Activated gamma-delta T cell treated with Interleukin-2 at 50 U/mL for 16 hours (primary cell): ENCODE data around the gene ITPR2.

Source experiments
- DNase-seq: peaks from one replicate; pipeline ENCODE4 v3.0.0-alpha.2; 2020

The ITPR2 gene

DNA sequence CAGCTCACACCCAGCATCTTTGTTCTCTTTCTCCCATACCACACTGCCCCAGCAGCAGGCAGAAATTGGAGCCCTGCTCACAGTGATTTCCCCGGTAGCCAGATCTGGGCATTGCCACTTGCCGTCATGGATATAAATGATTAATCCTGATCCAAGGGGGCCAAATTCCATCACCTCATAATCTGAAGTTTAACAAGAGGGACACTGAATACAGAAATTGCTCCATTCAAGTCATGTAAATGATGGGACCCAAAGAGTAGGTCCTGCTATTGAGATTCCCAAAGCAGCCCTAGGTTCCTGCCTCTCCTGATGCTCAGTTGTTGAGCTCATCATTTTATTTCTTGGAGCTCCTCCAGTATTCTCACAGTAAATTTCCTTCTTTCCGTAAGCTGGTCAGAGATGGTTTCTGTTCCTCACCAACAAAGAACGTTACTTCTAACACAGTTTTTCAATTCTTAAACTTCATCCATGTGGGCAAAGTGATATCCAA is 11.7 kb downstream of the ITPR2 start:
- DNase-seq = no peak

DNA sequence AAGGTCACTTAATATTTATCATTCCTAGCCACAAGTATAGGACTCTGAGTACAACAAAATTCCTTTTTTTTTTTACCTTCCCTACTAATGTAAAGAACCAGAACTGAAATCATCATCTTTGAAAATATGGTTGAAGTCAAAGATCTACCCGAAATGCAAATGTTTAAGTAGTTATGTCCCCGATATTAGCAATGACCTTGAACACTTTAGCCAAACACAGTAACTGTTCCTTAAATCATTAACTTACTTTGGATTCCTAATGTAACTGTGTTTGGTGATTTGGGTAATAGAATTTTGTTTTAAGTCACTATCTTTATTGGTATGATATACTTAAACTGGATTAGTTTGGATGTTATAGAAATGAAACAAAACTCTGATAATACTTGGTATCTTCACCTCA is 14.4 kb downstream of the ITPR2 start:
- DNase-seq = no peak

DNA sequence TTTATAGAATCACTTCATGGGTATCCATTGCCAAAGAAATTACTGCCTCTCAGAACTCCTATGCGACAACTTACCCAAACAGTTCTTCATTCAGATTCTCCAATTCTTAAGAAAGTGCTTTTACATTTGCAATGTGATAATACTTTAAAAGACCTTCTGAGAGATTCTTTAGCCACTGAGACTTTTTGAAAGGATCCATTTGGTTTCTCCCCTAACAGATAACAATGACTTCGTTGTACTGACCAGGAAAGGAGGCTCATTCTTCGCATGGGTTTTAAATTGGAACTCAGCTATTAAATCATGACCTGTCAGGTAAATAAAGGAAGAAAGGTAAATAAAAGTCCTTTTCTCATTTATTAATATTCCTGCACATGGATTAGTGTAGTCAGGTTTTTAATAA is 14.8 kb downstream of the ITPR2 start:
- no peak for DNase-seq

DNA sequence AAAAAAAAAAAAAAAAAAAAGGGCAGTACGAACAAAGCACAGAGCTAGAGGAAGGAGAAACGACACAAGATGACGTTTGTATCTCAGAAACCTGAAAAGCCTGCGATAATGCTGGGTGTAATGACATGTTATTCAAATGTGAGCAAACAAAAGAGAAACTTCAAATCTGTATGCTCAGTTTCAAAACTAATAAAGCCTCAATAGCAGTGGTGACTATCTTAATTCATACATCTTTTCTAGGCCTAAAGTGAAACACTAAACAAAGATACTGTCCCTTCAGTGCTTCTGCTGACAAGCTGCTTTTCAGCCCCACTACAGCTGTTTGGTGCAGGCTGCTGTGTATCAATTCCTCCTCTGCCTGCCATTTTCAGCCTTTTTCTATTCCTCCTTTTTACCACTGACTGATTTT is 15.8 kb downstream of the ITPR2 start:
- DNase-seq = no peak

DNA sequence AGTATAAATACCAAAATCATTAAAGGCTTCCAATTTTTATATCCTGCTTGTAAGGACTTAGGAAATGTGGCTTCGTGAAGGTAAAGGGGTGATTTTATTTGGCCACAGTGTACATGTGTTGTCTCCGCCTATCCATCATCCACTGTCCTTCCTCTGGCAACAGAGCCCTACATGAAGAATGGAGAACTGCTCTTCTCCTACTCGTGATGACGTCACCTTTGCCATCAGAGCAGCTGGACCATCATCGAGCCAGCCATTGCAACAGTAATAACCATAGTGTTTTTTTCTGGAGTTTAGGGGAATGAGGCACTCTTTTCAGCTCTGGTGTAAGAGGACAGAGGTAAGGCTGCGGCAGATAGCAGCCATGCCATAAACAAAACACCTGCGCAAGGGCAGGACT is 19.2 kb downstream of the ITPR2 start:
- no peak for DNase-seq

DNA sequence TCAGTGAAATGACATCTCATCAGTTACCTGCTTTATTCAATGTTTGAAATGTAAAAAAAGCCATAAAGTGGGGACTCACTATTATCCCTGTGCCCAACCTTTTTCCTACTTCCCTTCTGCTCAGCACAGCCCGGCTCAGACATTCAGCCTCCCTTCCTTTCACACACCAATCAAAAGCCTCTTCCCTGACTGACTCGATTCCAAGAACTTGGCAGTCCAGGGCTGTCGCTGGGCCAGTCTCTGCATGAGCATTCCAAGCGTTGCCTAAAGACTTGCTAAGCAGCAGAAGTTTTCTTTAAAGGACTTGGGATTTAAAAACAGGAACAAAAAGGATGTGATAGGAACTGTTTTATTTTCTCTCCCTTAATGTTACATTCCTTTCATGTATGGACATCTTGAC is 22.7 kb downstream of the ITPR2 start:
- DNase-seq = no peak

DNA sequence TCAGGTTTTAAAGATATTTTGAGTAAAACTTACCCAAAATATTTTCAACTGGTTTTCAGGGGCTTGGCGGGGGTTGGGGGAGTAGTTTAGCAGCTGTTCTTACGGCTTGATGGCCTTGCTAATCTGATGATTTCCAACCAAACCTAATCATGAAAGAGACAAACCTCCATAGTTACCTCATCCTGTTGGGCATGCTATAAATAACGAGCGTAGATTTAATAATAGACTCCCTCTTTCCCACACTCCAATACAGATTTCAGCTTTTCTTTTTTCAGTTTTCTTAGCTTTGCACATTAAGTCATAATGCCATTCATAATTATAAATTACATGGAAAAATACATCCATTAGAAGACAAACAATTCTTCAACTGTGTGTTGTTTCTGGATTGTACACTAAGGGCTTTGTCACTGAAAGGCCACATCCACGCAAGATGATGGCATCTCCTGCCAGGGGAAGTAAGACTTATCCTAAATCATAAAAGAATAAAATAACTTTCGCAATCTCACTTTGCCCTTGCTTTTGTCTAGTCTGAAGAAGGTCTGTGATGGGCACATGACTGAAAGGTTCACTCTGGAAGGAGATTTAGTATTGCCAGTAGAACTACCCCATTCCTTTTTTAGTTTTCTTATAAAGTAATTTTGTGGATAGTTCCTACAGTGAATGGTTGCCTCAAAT is 23.2 kb downstream of the ITPR2 start:
- no peak for DNase-seq

DNA sequence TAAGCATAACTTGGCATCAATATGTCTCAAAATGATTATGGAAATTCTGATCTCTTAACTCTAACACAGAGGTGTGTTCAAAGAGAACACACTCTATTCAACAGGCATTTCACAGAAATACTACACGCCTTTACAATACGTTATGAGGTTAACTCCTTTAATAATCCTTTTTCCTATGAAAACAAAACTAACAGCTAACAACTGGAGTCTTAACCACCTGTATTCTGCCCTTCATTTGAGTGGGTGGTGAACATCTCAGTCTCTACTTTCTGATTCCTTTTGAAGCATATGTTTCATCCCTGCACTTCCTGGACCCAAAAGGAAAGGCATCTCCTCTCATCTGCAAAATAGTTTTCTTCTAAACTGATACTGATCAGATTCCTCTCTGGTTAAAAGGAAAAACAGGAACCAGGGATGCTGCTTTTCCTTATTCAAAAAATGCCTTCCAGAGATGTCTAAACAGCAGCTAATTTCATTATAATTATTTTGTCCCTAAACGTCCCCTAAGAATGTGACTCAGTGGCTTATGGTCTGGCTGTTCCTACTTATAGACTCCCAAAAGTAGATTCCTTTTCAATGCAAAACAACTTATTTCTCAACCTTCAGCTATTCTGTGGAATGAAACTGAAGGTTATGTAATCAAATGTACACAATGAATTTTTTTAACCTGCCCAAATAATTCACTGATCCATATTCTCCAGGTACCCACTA is 24.1 kb downstream of the ITPR2 start:
- no peak for DNase-seq

DNA sequence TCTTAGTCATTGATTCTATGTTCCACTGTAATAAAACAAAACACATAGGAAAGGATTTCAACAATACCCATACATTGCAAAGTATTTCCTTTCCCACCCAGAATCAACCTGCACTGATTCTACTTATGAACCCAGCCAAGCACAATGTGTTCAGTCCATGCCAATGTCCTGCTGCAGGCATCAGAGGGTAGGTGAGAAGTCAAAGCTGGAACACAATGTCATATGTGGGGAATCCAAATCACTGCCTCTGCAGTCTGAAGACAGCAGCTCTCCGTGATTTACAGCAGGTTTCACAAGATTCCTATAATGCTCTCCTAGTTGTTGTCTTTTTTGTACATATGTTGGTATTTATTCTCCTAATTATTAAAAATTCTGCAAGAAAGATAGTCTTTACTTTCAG is 25.7 kb downstream of the ITPR2 start:
- DNase-seq = no peak

DNA sequence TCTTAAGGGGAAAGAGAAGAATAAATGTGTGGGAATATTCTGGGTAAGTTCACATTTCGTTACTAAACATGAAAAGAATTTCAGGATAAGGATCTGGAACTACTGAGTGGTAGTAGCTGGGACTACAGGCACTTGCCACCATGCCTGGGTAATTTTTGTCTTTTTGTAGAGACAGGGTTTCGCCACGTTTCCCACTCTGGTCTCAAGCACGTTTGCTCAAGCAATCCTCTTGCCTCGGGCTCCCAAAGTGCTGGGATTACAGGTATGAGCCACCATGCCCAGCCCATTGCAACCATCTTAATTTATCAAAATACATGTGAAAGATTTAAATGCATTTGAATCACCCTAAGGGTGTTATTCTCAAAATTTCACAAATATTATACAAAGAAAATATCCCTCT is 26.4 kb downstream of the ITPR2 start:
- DNase-seq = no peak

DNA sequence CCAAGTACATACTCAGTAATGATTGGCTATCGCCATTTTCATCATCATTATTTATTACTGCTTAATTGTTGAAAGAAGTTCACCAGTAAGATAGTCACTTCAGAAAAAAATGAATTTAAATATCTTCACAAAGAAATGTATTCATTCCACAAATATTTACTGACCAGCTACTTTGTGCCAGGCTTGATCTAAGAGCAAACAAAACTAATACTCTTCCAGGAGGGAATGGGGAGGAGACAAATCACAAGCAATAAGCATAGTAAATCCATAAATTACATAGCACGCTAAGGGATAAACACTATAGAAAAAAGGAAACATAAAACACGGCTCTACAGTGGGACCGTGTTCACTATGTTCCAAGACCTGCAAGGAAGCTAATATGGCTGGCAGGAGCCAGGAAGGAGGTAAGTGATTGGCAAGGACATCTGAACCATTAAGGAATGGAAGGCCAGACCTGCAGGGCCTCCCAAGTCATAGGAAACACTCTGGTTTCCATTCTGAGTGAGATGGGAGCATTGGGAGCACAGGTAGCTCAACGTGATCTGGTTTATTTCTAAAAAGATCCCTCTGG is 27.5 kb downstream of the ITPR2 start:
- DNase-seq = no peak

DNA sequence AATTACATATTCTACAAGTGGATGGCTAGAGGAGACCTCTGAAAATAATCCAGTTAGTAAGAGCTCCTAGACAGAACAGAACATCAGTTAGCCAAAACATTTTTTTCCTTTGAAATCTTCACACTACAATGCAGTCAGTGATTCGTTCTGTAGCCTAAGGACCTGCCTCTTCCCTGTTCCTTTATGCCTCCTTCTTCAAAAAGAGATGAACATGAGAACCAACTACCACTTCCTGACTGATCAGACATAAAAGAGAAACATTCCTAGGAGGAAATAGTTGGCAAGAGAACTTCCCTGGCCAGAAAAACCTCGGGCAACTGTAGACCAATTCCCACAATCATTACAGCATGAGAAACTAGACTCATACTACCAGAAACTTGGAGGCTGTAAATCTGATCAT is 29.4 kb downstream of the ITPR2 start:
- no peak for DNase-seq

DNA sequence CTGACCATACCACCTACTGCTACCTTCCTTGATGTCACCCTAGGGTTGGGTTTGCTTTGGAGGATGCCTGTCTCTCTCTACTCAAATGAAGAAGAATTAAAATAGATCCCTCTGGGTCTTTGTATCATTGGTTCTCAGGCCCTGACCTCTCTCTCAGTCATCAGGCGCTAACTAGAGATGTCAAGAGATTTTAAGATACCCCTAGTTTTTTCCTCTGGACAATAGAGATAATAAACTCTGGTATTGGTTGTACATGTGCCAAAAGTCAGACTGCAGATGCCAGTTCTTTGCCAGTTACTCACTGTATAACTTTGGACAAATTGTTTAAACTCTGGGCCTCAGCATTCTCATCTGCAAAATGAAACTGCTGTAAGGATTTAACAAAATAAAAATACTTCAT is 31.5 kb downstream of the ITPR2 start:
- no peak for DNase-seq

DNA sequence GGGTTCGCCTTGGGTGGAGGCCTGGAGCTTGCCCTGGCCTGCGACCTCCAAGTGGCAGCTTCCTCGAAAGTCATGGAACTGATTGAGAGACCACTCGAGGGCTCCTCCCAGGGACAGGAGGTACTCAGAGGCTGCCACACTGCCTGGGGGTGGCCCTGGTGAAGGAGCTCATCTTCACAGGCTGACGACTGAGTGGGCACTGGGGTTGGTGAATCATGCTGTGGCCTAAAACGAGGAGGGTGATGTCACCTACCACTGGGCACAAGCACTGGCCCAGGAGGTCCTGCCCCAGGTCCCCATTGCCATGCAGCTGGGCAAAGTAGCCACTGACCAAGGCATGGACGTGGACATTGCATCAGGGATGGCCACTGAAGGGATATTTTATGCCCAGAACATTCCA is 32.1 kb downstream of the ITPR2 start:
- DNase-seq = no peak

DNA sequence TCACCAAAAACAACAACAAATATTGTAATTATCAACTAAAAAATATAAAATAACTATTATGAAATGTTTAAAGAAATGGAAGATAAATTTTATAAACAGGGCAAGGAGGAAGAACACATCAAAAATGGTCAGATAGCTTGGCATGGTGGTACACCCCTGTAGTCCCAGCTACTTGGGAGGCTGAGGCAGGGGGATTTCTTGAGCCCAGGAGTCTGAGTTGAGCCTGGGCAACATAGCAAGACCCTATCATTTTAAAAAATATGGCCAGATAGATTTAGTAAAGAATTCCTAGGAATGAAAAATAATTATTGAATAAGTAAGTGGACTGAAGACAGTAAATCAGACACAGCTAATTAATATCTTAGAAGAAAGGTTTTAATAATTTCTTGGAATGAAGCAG is 32.6 kb downstream of the ITPR2 start:
- DNase-seq = no peak

DNA sequence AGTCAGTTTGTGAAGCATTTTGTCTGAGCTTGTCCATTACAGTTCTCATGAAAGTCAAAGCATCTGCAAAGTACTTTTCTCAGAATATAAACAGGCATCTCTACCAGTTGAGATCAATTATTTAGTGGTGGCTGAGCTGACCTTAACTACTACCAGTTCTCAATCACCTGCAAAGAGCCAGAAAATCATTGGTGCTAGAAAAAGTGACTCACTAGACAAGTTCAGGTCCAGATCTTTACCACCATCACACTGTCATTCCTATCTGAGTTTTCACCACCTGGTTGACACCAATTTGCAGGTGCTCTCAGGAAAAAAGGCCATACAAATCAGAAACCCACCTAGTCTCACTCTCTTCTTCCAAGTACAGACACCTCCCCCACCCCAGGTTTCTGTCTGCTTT is 33.3 kb downstream of the ITPR2 start:
- DNase-seq = no peak

DNA sequence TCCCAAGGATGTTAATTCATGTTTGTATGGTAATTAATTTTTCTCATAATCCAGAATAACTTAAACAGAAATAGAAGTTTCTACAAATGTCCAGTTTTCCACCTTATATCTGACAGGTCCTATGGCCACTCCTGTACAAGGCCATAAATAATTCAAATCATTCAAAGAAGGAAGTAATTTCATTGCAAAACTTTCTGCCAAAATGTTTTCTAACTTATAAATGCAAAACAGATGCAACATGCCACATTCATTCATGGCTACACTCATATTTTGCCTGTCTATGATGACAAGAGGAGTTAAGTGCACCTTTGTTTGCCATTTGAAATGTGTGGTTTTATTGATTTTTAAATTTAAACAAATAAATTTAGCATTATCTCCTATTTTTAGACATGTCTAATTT is 34.4 kb downstream of the ITPR2 start:
- DNase-seq = no peak

DNA sequence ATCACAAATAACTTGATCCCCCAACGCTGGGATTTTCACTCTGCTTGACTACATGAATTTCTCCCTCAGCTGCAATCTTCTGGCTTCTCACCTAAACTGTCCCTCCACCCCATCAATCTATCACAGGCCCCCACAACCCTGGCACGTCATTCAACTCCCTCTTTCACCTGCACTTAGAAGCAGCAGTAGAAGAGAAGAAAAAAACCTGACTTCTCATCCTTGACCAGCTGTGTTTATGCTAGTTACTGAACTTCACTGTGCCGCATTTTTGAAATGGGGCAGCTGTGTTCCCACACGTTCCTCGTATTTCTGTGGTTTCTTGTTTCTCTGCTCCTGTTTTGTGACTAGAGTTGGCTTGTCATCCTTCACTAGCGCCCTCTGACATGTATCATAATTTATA is 35.0 kb downstream of the ITPR2 start:
- no peak for DNase-seq

DNA sequence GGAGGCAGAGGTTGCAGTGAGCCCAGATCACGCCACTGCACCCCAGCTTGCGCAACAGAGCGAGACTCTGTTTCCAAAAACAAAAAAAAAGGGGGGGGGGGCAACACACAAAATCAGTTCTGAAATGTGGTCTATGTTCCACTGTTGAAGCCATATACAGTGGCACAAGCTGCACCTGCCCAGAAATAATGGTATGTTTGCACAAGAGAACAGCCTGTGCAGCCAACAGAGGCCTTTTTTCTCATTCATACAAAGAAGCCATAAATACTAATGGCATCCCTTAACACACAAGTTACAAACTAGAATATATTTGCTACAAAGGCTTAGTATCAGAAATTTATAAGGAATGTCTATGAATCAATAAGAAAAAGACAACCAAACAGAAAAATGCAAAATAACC is 37.1 kb downstream of the ITPR2 start:
- no peak for DNase-seq

DNA sequence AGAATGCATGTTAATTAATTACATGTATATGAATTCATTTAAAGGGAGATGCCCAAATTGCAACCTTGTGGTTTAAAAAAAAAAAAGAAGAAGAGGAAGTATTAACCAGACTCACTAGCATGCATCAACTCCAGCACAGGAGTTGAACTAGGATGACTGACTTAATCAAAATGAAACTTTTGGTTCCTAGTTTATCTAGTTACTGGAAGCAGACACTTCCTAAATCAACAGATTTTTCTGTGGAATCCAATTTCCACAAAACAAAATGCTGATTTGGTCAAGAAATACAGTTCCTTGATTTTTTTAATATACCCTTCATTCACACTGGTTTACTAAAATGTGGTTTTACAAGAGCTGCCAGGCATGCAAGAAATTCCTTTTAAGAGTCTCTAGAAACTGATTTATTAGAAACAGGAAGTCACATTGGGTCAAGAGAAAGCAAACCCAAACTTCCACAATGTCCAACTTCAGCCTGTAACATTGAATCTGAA is 41.6 kb downstream of the ITPR2 start:
- no peak for DNase-seq

DNA sequence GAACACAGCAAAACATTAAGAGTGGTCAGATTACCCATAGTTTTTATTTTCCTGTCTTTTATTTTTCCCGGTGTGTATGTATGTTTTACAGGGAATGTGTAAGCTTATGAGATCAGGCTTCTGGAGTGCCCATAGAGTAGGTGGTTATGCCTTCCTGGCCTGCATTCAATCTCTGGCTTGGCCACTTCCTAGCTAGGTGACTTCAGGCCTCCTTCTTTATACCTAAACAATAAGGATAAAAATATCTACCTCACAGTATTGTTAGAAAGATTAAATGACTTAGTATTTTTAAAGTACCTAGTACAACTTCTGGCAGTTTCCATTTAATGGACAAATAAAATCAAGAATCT is 42.4 kb downstream of the ITPR2 start:
- DNase-seq = no peak

DNA sequence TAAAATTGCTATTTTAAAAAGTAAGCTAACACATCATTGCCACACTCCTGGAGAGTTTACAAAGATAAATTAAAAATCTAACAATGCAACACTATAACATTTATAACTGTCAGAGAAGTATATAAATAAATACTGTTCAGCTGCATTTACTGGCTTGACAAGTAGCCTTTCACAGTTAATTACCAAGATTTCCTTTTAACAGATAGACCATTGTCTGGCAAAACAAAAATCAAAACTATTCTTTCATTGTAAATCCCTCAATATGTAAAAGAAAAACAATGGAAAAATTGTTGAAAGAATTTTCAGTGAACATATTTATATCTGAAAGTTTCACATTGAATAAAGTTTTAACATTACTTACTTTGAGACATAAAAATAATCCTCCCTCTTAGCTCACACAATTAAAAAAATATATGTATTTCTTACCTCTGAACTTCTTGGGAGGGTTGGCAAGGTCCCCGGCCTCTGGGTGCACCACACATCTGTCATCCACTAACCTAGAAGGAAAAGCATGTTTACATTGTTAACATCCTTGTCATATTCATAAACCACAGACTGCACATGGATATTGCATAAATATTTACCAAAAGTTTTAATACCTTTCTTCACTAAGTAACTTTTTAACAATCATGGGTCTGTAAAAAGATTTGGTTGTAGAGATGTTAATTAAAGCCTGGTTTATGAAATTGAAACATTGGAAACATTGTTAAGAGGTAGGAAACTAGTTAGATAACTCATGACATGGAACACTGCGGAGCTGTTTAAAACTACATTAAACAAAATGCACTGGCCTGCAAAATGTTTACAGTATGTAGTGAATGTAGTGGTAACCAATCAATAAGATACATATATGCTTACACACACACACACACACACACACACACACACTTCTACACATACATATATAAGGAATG is 43.0 kb downstream of the ITPR2 start:
- DNase-seq = no peak

DNA sequence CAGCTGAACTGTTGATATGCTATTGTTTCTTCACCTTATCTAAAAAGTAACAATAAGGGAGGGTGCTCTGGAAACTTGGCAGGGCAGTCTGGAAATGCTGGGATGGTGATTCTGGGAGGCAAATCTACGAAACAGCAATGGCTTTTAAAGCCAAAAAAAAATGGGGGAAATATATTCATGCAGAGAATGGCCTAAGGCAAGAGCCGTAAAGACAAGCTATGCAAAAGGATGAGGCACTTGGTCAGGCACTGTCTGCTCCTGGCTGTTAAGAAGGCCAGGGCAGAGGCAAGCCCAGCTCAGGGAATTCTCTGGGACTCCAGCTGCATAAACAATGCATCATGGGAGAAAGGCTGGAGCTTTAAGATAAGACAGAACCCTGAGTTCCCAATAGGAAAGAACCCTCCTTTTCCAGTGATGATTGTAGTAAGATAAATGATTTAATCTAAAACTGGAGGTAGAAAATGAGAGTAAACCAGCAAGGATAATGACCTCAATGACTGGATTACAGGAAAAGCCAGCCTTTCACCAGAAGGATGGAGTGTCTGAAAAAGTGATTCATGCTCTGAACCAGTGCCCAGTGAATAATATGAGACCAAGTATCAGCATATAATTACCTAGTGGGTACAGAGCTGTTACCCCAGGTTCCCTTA is 46.0 kb downstream of the ITPR2 start:
- DNase-seq = no peak
